ENCODE measurements around the gene AKAP6.
A peak's percentile ranks its signal among the peaks of the same experiment; 100 is the strongest.
"Not testable (repeated sequence)": the region's sequence is repeated elsewhere in the genome, so short reads cannot be mapped to it uniquely, and the experiment has no call there.

Gene AKAP6

DNA sequence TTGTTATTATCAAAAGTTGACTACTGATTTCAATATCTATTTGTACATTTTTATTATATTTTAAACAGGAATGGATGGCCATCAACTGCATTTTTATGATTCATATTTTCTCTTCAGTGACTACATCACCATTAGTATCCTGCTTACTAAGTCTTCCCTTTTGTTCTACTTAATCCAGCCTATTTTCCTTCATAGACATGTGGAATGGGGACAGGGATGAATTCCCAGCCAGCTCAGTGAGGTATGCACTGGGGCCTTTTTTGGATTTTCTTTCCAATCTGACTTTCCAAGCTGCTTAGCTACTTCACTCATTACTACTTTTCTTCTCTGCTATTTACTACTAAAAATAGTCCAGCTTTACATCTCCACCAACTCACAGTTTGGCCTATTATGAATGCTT lies 38.4 kb downstream of the AKAP6 start:
- DNase-seq (ENCODE audit: low read depth): no peak
- no peak overlapping the region for H3K4me3 ChIP-seq (ENCODE audit: low read depth, low read length)
- TF ChIP-seq, protein P1, sequence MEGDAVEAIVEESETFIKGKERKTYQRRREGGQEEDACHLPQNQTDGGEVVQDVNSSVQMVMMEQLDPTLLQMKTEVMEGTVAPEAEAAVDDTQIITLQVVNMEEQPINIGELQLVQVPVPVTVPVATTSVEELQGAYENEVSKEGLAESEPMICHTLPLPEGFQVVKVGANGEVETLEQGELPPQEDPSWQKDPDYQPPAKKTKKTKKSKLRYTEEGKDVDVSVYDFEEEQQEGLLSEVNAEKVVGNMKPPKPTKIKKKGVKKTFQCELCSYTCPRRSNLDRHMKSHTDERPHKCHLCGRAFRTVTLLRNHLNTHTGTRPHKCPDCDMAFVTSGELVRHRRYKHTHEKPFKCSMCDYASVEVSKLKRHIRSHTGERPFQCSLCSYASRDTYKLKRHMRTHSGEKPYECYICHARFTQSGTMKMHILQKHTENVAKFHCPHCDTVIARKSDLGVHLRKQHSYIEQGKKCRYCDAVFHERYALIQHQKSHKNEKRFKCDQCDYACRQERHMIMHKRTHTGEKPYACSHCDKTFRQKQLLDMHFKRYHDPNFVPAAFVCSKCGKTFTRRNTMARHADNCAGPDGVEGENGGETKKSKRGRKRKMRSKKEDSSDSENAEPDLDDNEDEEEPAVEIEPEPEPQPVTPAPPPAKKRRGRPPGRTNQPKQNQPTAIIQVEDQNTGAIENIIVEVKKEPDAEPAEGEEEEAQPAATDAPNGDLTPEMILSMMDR (IDR thresholded peaks at IDR 0.05; ENCODE audit: low read depth, low read length, missing control alignments): no peak
- in situ Hi-C loops (cut with HindIII; ENCODE audit: low sequenced_read_pairs): no loop called here

DNA sequence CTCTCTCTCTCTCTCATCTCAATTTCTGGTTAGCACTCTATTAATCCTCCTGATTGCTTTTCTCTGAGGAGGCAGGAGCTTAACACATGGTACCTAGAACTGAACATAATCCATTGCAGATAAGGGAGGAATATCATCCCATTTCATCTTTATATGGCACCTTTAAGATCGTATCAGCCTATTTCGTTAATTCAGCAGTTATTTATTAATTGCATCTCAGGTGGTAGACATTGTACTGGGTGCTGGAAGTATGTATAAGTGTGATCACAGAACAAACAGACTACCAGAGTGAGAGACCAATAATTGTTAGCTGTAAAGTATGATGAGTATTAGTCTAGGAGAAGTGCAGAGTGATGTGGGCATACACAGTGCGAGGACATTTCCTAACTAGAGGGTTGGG lies 39.0 kb downstream of the AKAP6 start:
- in situ Hi-C loops (cut with HindIII; ENCODE audit: low sequenced_read_pairs): no loop called here
- no peak for DNase-seq (ENCODE audit: low read depth)
- no peak overlapping the region for H3K4me3 ChIP-seq (ENCODE audit: low read depth, low read length)
- TF ChIP-seq, protein P1 (IDR thresholded peaks at IDR 0.05; ENCODE audit: low read depth, low read length, missing control alignments): no peak

DNA sequence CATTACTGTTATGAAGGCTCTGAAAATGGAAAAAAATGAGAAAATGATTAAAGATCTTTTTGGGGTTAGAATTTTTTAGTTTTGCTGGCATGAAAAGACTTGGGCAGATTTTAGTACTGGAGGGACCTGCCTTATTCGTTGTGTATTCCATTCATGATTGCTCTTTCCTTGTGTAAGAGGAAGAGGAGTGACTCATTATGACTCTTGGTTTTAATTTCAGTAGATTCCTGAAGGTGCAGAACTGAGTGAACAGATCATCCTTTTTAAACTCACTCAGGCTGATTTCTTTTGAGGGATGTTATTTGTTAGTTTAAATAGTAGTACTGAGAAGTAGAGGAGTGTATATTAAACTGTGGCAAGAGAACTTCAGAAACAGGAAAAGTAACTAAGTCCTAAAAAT lies 41.6 kb downstream of the AKAP6 start:
- DNase-seq (ENCODE audit: low read depth): peak; percentile 31
- TF ChIP-seq, protein P1 (IDR thresholded peaks at IDR 0.05; ENCODE audit: low read depth, low read length, missing control alignments): no peak
- in situ Hi-C loops (cut with HindIII; ENCODE audit: low sequenced_read_pairs): no loop called here
- H3K4me3 ChIP-seq (ENCODE audit: low read depth, low read length): no peak overlapping the region

DNA sequence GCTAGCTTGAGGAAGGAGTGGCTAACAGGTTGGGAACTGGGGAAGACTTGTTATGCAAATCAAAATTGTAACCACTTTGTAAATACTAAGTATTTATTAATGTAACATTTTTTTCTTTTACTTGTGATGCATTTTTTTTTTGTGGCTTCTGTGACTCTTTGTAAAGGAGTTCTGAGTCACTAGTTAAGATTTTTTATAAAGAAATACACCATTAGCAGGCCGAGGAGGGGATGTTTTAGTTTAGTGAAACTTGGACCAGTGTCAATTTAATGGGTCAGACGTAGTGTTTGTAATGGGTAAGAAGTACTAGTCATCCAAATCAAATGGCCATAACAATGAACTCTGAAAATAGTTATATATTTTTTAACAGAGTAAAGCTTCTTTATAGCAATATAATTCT lies 43.1 kb downstream of the AKAP6 start:
- in situ Hi-C loops (cut with HindIII; ENCODE audit: low sequenced_read_pairs): no loop called here
- no peak overlapping the region for H3K4me3 ChIP-seq (ENCODE audit: low read depth, low read length)
- peak; percentile 92 for DNase-seq (ENCODE audit: low read depth)
- TF ChIP-seq, protein P1 (IDR thresholded peaks at IDR 0.05; ENCODE audit: low read depth, low read length, missing control alignments): no peak

DNA sequence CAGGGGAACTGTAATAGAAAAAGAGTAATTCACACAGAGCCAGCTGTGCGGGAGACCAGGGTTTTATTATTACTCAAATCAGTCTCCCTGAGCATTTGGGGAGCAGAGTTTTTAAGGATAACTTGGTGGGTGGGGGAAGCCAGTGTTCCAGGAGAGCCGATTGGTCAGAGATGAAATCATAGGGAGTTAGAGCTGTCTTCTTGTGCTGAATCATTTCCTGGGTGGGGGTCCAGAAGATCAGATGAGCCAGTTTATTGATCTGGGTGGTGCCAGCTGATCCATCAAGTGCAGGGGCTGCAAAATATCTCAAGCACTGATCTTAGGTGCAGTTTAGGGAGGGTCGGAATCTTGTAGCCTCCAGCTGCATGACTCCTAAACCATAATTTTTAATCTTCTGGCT lies 44.1 kb downstream of the AKAP6 start:
- in situ Hi-C loops (cut with HindIII; ENCODE audit: low sequenced_read_pairs); DNase-seq (ENCODE audit: low read depth); H3K4me3 ChIP-seq (ENCODE audit: low read depth, low read length): not testable (repeated sequence)

DNA sequence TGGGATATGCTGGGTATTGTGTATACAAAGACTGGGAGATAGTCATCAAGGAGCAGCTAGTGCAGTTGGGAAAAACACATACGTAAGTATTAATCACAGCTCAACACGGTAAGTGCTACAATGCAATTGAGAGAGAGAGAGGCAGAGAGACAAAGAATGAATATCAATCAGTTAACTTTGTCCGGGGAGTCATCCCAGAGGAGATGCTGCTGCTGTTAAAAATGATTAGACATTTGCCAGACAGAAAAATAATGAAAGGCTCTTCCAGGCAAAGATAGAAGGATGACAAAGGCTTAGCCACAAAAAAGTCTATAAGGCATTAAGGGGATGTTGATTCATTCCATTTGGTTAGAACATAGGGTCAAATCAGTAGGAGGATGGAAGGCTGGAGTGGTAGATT lies 45.1 kb downstream of the AKAP6 start:
- TF ChIP-seq, protein P1 (IDR thresholded peaks at IDR 0.05; ENCODE audit: low read depth, low read length, missing control alignments): no peak
- no peak overlapping the region for H3K4me3 ChIP-seq (ENCODE audit: low read depth, low read length)
- no peak for DNase-seq (ENCODE audit: low read depth)
- in situ Hi-C loops (cut with HindIII; ENCODE audit: low sequenced_read_pairs): no loop called here

DNA sequence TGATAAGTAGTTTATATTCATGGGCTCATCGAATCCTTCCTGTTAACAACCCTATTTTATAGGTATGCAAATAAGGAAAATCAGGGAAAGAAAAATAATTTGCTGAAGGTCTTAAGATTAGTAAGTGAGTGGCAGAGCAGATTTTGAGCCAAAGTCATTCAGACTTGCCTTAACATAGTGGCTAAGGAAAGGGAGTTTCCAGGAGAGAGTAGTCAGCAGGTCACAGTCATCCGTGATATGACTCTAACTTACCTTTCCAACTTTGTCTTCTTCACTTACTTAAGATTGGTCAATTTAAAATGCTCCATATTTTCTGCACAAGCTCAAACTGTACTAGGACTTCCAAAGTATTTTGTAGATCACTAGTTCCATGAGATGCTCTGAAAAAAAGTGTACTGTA lies 46.6 kb downstream of the AKAP6 start:
- DNase-seq (ENCODE audit: low read depth): no peak
- in situ Hi-C loops (cut with HindIII; ENCODE audit: low sequenced_read_pairs): no loop called here
- TF ChIP-seq, protein P1 (IDR thresholded peaks at IDR 0.05; ENCODE audit: low read depth, low read length, missing control alignments): no peak
- H3K4me3 ChIP-seq (ENCODE audit: low read depth, low read length): no peak overlapping the region
